ENCODE results near the gene PCDHGC4. TPM values are rescaled to one million over a fixed set of nuclear protein-coding genes. Genes with fewer than 3 reads are reported as not detected.
A peak's percentile ranks its signal among the peaks of the same experiment; 100 is the strongest.

Gene PCDHGC4
- total RNA-seq, 1 donor from 2014 or later: 59.3 TPM

DNA sequence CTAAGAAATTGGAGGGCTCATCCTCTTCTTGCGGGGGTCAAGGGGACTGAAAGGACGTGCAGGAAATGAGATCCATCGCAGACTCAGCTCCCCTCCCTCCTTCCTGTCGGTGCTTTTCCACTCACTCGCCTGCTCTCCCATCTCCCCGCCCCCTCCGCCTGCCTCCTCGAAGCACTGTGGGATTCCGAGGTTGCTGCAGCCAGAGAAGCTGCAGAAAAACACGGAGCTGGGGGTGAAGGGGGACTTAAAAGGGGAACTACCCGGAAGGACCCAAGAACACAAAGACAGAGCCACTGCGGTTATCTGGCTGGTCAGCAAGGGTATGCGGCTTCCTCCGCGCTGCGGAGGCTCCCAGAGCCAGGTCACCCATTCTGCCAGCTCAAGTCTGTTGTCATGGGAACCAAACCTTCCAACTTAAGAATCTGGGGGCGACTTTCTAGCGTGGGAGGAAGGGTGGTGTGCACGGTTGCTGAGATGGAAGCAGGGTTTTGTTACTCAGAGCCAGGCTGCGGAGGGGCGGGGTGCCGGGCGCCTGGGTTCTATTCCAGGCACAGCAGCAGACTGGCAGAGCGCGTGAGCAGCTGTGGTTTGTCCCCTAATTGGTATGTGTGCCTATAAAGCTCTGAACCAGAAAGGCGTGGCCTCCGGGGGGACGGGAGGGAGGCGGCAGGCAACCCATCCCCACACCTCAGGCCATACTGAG, 28.9 kb downstream of the PCDHGC4 start:
- peak; percentile 82 to 94 for DNase-seq (ENCODE audit: low spot score in 2 of 2)
- intact Hi-C loops (cut with DNase I): loop anchor here (1.0 to 5.0 kb wide), 2 partner anchors 11 to 1639 kb away; no protein-coding TSS in a partner anchor
- Histone ChIP-seq H3K9me3 (no peaks in the 10 kb centered on the region), H3K4me3 (peak overlapping the region; percentile 52 to 78), H3K36me3 (peaks cover 0 to 18% of the 10 kb centered on the region in 2 donors), H3K27ac (peak overlapping the region; percentile 98 to 99), H3K27me3 (no peaks in the 10 kb centered on the region), H3K4me1 (peaks cover 27 to 38% of the 10 kb centered on the region in 2 donors)
- TF ChIP-seq, protein P1, sequence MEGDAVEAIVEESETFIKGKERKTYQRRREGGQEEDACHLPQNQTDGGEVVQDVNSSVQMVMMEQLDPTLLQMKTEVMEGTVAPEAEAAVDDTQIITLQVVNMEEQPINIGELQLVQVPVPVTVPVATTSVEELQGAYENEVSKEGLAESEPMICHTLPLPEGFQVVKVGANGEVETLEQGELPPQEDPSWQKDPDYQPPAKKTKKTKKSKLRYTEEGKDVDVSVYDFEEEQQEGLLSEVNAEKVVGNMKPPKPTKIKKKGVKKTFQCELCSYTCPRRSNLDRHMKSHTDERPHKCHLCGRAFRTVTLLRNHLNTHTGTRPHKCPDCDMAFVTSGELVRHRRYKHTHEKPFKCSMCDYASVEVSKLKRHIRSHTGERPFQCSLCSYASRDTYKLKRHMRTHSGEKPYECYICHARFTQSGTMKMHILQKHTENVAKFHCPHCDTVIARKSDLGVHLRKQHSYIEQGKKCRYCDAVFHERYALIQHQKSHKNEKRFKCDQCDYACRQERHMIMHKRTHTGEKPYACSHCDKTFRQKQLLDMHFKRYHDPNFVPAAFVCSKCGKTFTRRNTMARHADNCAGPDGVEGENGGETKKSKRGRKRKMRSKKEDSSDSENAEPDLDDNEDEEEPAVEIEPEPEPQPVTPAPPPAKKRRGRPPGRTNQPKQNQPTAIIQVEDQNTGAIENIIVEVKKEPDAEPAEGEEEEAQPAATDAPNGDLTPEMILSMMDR (IDR thresholded peaks at IDR 0.05): no peak

DNA sequence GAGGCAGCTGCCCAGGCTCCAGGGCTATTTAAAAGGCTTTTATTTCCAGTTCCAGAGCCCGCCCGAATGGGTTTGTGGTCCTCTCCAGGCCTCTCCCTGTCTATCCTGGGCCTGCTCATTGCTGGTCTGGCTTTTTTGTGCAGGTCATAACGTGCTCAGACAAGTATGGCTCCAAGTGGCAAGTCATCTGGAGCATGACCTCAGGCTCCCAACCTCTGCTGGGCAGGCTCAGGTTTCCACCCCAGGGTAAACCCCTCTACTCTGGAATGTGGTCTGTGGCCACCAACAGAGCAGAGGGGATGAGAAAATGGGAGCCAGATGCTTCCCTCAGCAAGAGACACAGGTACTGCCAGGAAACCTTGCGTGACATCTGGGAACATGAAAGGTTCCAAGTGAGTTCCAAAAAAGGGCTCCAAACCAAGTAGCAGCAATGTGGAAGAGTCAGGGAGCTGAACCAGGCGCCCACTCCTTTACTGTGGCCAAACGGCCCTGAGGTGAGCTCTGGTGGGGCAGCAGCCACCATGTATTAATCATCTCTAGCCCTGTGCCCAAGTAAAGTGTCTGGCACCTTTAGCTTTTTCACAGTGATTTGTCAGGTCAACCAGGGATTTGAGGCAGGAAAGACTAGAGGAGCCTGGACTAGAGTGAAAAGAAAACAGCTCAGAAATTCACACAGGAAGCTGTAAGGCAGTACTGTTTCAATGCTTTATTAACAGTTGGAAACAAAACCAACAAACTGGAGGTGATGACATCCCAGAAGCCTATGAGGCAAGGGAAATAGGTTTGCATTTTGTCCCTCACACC, 29.7 kb downstream of the PCDHGC4 start:
- Histone ChIP-seq H3K36me3 (peaks cover 0 to 25% of the 10 kb centered on the region in 2 donors), H3K4me3 (peak overlapping the region; percentile 52 to 78), H3K4me1 (peaks cover 22 to 33% of the 10 kb centered on the region in 2 donors), H3K9me3 (no peaks in the 10 kb centered on the region), H3K27me3 (no peaks in the 10 kb centered on the region), H3K27ac (peak overlapping the region; percentile 98 to 99)
- intact Hi-C loops (cut with DNase I): loop anchor here (5.0 kb wide), 1 partner anchor 1638 kb away; no protein-coding TSS in a partner anchor
- peak in 1 of 2 donors; percentile 74 for DNase-seq (ENCODE audit: low spot score in 2 of 2)
- TF ChIP-seq, protein P1 (IDR thresholded peaks at IDR 0.05): no peak

DNA sequence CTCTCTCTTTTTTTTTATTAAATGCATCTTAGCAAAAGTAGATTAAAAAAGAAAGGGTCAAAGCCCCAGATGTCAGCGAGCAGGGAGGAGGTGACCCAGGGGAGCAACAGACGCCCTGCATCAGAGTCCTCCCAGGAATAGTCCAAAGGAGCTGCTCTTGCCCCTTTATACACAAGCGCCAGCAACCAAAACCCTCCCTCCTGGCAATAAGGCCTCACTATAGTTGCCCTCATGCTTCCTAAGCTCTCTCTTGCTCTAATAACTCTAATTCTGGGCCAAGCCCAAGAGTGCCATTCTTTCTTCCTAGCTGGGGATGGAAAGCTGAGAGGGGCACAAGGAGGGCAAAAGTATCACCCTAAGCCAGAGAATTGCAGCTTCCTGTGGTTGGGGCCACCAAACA, 30.3 kb downstream of the PCDHGC4 start:
- intact Hi-C loops (cut with DNase I): no loop called here
- TF ChIP-seq, protein P1 (IDR thresholded peaks at IDR 0.05): no peak
- no peak for DNase-seq (ENCODE audit: low spot score in 2 of 2)
- Histone ChIP-seq H3K36me3 (peaks cover 0 to 25% of the 10 kb centered on the region in 2 donors), H3K4me1 (peaks cover 21 to 28% of the 10 kb centered on the region in 2 donors), H3K4me3 (no peak overlapping the region), H3K9me3 (no peaks in the 10 kb centered on the region), H3K27ac (peak overlapping the region; percentile 98 to 99), H3K27me3 (no peaks in the 10 kb centered on the region)

DNA sequence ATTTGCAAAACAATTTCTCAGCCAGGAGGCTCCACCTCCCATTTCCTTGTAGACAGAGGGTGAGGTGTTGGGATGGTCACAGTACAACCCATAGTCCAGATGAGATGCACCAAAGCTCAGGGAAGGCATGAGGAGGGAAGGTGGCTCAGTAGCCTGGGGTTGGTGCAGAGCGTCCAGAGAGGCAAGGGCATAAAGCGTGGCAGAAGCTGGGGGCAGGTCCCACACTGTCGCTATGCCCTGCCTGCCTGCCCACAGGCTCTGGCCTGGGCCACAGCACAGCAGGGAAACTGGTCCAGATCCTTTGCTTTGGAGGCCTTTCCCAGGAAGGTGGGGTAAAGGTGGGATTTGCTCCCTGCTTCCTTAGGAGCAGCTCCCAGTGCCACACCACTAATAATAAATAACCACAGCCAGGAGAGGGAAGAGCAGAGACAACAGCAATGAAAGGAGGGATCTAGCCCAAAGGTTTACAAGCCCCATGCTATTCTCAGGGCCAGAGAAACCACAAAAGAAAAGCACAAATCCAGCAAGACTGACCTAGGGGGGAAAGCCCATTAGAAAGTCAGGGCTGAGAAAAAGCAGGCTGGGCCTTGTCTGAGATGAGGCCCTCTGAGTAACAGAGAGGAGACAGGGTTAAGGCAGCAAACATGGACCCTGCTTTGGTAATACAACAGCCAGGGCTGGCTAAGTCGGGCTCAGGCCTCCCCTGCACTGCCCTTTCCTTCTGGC, 31.3 kb downstream of the PCDHGC4 start:
- no peak for DNase-seq (ENCODE audit: low spot score in 2 of 2)
- peaks cover 21 to 32% of the 10 kb centered on the region in 2 donors for H3K4me1 ChIP-seq
- no peaks in the 10 kb centered on the region for H3K27me3 ChIP-seq
- intact Hi-C loops (cut with DNase I): no loop called here
- no peaks in the 10 kb centered on the region for H3K9me3 ChIP-seq
- H3K36me3 ChIP-seq: peaks cover 0 to 30% of the 10 kb centered on the region in 2 donors
- H3K27ac ChIP-seq: peak overlapping the region; percentile 98 to 99
- TF ChIP-seq, protein P1 (IDR thresholded peaks at IDR 0.05): no peak
- no peak overlapping the region for H3K4me3 ChIP-seq

DNA sequence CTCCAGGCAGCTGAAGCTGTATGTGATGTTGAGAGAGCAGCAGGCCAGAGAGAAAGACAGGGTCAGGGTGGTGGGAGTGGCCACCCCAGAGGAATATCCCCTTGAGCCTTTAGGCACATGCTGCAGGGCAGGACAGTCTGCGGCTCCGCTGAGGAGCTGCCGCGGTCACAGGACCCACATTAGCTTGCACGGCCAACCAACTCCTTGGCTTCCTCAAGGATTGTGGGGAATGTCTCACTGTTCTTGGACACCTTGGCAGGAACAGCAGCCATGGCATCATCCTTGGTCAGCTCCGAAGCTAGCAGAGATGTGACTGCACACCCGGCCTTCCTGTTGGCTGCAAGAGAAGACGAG, 31.8 kb downstream of the PCDHGC4 start:
- Histone ChIP-seq H3K4me3 (no peak overlapping the region), H3K4me1 (peaks cover 24 to 36% of the 10 kb centered on the region in 2 donors), H3K27ac (peak overlapping the region; percentile 98 to 99), H3K36me3 (peaks cover 0 to 24% of the 10 kb centered on the region in 2 donors), H3K27me3 (no peaks in the 10 kb centered on the region), H3K9me3 (no peaks in the 10 kb centered on the region)
- intact Hi-C loops (cut with DNase I): no loop called here
- peak in 1 of 2 donors; percentile 77 for DNase-seq (ENCODE audit: low spot score in 2 of 2)
- TF ChIP-seq, protein P1 (IDR thresholded peaks at IDR 0.05): no peak

Measured in ascending aorta (tissue), 2 donors.